ENCODE measurements around the gene BORCS5. TPM values are rescaled to one million over a fixed set of nuclear protein-coding genes. Genes with fewer than 3 reads are reported as not detected.

Gene BORCS5
- total and polyA plus RNA-seq, 2 of the 8 experiments (the other 6 are each of a cell fraction or from before 2014, with no cell fraction given) = 8.3 to 17.4 TPM

DNA sequence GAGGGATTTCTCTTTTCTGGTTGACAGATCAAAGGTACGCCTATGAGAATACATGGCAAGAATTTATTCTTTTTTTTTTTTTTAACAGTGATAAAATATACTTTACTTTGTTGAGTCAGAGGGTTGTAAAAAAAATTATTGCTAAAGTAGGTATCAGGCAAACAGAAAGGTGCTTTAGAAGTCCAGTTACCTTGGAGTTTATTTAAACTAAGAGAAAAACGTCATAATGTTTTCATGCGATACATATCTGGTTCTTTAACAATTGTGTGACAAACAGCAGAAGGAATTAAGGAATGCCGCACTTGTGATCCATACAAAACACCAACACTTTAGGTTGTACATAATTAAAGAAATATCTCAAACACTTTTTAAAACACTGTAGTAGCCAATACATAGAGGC, 94.2 kb downstream of the BORCS5 start (continued):
- TF ChIP-seq BCL11A (IDR thresholded peaks at IDR 0.05; ENCODE audit: low read depth in 2 of 2, low read length in 2 of 2) (no peak), RNF2 (IDR thresholded peaks at IDR 0.05; ENCODE audit: borderline replicate concordance, low read depth, low read length, missing control alignments, poor library complexity, severe bottlenecking) (no peak), RFX5 (IDR thresholded peaks at IDR 0.05; ENCODE audit: borderline replicate concordance, low read depth, low read length) (no peak), SP2 (IDR thresholded peaks at IDR 0.05; ENCODE audit: low read length) (no peak)
